CD8-positive, alpha-beta memory T cell (primary cell): ENCODE measurements around the gene TBC1D22A. TPM values are rescaled to one million over a fixed set of nuclear protein-coding genes. Genes with fewer than 3 reads are reported as not detected.
A peak's percentile ranks its signal among the peaks of the same experiment; 100 is the strongest.

Experiments
- CTCF ChIA-PET: fragments of 350-600 bp; sonication (Branson Sonifier 250); formaldehyde crosslinking; loops from one replicate; lab custom pipeline; 2021; ENCODE audit warnings: antibody characterized with exemption; lab: Charles Lee
- POLR2A ChIA-PET: fragments of 350-600 bp; sonication (Branson Sonifier 250); formaldehyde crosslinking; loops from one replicate; lab custom pipeline; 2021; ENCODE audit warnings: antibody characterized with exemption; lab: Charles Lee
- DNase-seq, 5 donors: peaks; one replicate each; pipeline versions ENCODE4 v3.0.0 to v3.0.0-alpha.2; 2020 to 2022; ENCODE audit warnings: mixed read lengths in 1 of 5
- H3K27ac ChIP-seq: one replicate; pipeline ENCODE4 v1.7.0; 2013; ENCODE audit warnings: low read depth, mild to moderate bottlenecking, low read length, moderate library complexity
- H3K27me3 ChIP-seq: 2 replicates; pipeline ENCODE4 v1.7.0; 2013; ENCODE audit warnings: low read length, mild to moderate bottlenecking; ENCODE audit not compliant: insufficient read depth, poor library complexity, severe bottlenecking
- H3K36me3 ChIP-seq: 2 replicates; pipeline ENCODE4 v1.7.0; 2013; ENCODE audit warnings: mild to moderate bottlenecking, low read length, moderate library complexity; ENCODE audit not compliant: insufficient read depth
- H3K4me1 ChIP-seq: 2 replicates; pipeline ENCODE4 v1.7.0; 2013; ENCODE audit warnings: mild to moderate bottlenecking, low read length, moderate library complexity; ENCODE audit not compliant: insufficient read depth
- H3K4me3 ChIP-seq: 2 replicates; pipeline ENCODE4 v1.7.0; 2013; ENCODE audit warnings: mild to moderate bottlenecking, low read length
- H3K9me3 ChIP-seq: 2 replicates; pipeline ENCODE4 v1.7.0; 2013; ENCODE audit warnings: mild to moderate bottlenecking, low read length
- H3K27ac Mint-ChIP-seq, 8 donors: one replicate each; pipeline ENCODE4 v1.8.0; 2020 to 2021; ENCODE audit warnings: mixed read lengths in 8 of 8, mild to moderate bottlenecking in 6 of 8, inconsistent platforms in 3 of 8, moderate library complexity in 3 of 8
- H3K27me3 Mint-ChIP-seq, 2 donors: one replicate each; pipeline ENCODE4 v1.8.0; 2020 to 2021; ENCODE audit warnings: mixed read lengths in 2 of 2, mild to moderate bottlenecking in 1 of 2, moderate library complexity in 1 of 2
- H3K36me3 Mint-ChIP-seq, 3 donors: one replicate each; pipeline ENCODE4 v1.8.0; 2020 to 2021; ENCODE audit warnings: mixed read lengths in 3 of 3, inconsistent platforms in 1 of 3, mild to moderate bottlenecking in 1 of 3
- H3K4me1 Mint-ChIP-seq, 3 donors: one replicate each; pipeline ENCODE4 v1.8.0; 2020 to 2021; ENCODE audit warnings: mixed read lengths in 3 of 3, inconsistent platforms in 1 of 3, mild to moderate bottlenecking in 1 of 3
- H3K4me3 Mint-ChIP-seq, 7 donors: one replicate each; pipeline ENCODE4 v1.8.0; 2020 to 2021; ENCODE audit warnings: mixed read lengths in 7 of 7, mild to moderate bottlenecking in 6 of 7, moderate library complexity in 4 of 7, inconsistent platforms in 2 of 7
- H3K9me3 Mint-ChIP-seq, 5 donors: one replicate each; pipeline ENCODE4 v1.8.0; 2020 to 2022; ENCODE audit warnings: mixed read lengths in 5 of 5, mild to moderate bottlenecking in 3 of 5, moderate library complexity in 2 of 5, inconsistent platforms in 1 of 5
- polyA plus RNA-seq: library from polyadenylated mRNA; unstranded; fragments of 300-500 nt; fragmentation: Illumina TruSeq; gene quantifications from one replicate; pipeline ENCODE4 v1.2.3, GENCODE V29; 2021
- total RNA-seq, 2 experiments: library from RNA; stranded (reverse); gene quantifications; one replicate each; pipeline ENCODE4 v1.2.3, GENCODE V29; 2021

Gene TBC1D22A
- total and polyA plus RNA-seq, 3 experiments from 2014 or later, result 26.6 to 34.8 (median 34.0) TPM

- Histone ChIP-seq H3K9me3 (no peaks in the 10 kb centered on the region), H3K4me3 (no peak overlapping the region), H3K4me1 (no peaks in the 10 kb centered on the region), H3K27ac (no peak overlapping the region), H3K36me3 (peaks cover 9% of the 10 kb centered on the region), H3K27me3 (no peaks in the 10 kb centered on the region)
- ChIA-PET POLR2A (no interaction called here), CTCF (no interaction called here)
- Mint-ChIP-seq H3K36me3 (peaks cover 0 to 29% (median 2%) of the 10 kb centered on the region in 3 donors), H3K27me3 (peaks cover 0 to 2% of the 10 kb centered on the region in 2 donors), H3K27ac (no peak overlapping the region), H3K4me3 (no peak overlapping the region), H3K9me3 (no peaks in the 10 kb centered on the region), H3K4me1 (peaks cover 0 to 3% (median 2%) of the 10 kb centered on the region in 3 donors)
- no peak for DNase-seq
These were observed 393.5 kb downstream of the TBC1D22A start for GRCh38 chr22:47155912-47156311.

GRCh38 chr22:47156352-47157092, 394.1 kb downstream of the TBC1D22A start:
- H3K27me3 Mint-ChIP-seq, result peaks cover 0 to 2% of the 10 kb centered on the region in 2 donors
- H3K4me3 Mint-ChIP-seq, result no peak overlapping the region
- Histone ChIP-seq H3K27ac (no peak overlapping the region), H3K27me3 (no peaks in the 10 kb centered on the region), H3K36me3 (peaks cover 9% of the 10 kb centered on the region), H3K4me3 (no peak overlapping the region), H3K4me1 (no peaks in the 10 kb centered on the region), H3K9me3 (no peaks in the 10 kb centered on the region)
- ChIA-PET CTCF (no interaction called here), POLR2A (no interaction called here)
- H3K27ac Mint-ChIP-seq, result peak overlapping the region in 1 of 8 donors; percentile 68
- H3K9me3 Mint-ChIP-seq, result no peaks in the 10 kb centered on the region
- no peak for DNase-seq
- H3K36me3 Mint-ChIP-seq, result peaks cover 0 to 25% (median 2%) of the 10 kb centered on the region in 3 donors
- H3K4me1 Mint-ChIP-seq, result peaks cover 0 to 3% (median 2%) of the 10 kb centered on the region in 3 donors

- peaks cover 0 to 2% of the 10 kb centered on the region in 2 donors for H3K27me3 Mint-ChIP-seq
- Histone ChIP-seq H3K4me3 (no peak overlapping the region), H3K36me3 (peaks cover 9% of the 10 kb centered on the region), H3K9me3 (no peaks in the 10 kb centered on the region), H3K27me3 (no peaks in the 10 kb centered on the region), H3K27ac (no peak overlapping the region), H3K4me1 (no peaks in the 10 kb centered on the region)
- H3K27ac Mint-ChIP-seq, result no peak overlapping the region
- CTCF ChIA-PET, result no interaction called here
- no peak overlapping the region for H3K4me3 Mint-ChIP-seq
- H3K4me1 Mint-ChIP-seq, result peaks cover 0 to 3% (median 2%) of the 10 kb centered on the region in 3 donors
- H3K36me3 Mint-ChIP-seq, result peaks cover 0 to 26% (median 2%) of the 10 kb centered on the region in 3 donors
- H3K9me3 Mint-ChIP-seq, result no peaks in the 10 kb centered on the region
- no peak for DNase-seq
- POLR2A ChIA-PET, result no interaction called here
These were observed 394.6 kb downstream of the TBC1D22A start for GRCh38 chr22:47157093-47157420.

- Mint-ChIP-seq H3K9me3 (no peaks in the 10 kb centered on the region), H3K4me1 (peaks cover 0 to 3% (median 2%) of the 10 kb centered on the region in 3 donors), H3K27ac (no peak overlapping the region), H3K36me3 (peaks cover 0 to 31% (median 2%) of the 10 kb centered on the region in 3 donors), H3K4me3 (no peak overlapping the region), H3K27me3 (peaks cover 0 to 2% of the 10 kb centered on the region in 2 donors)
- Histone ChIP-seq H3K36me3 (peaks cover 9% of the 10 kb centered on the region), H3K4me3 (no peak overlapping the region), H3K9me3 (no peaks in the 10 kb centered on the region), H3K27me3 (no peaks in the 10 kb centered on the region), H3K4me1 (no peaks in the 10 kb centered on the region), H3K27ac (no peak overlapping the region)
- DNase-seq, result no peak
- ChIA-PET CTCF (no interaction called here), POLR2A (no interaction called here)
These were observed 395.2 kb downstream of the TBC1D22A start for GRCh38 chr22:47157486-47158270.

GRCh38 chr22:47158457-47158856, 396.0 kb downstream of the TBC1D22A start:
- Histone ChIP-seq H3K4me3 (no peak overlapping the region), H3K27me3 (no peaks in the 10 kb centered on the region), H3K9me3 (no peaks in the 10 kb centered on the region), H3K27ac (no peak overlapping the region), H3K36me3 (peaks cover 9% of the 10 kb centered on the region), H3K4me1 (no peaks in the 10 kb centered on the region)
- Mint-ChIP-seq H3K27me3 (peaks cover 0 to 2% of the 10 kb centered on the region in 2 donors), H3K27ac (no peak overlapping the region), H3K36me3 (peaks cover 0 to 35% (median 2%) of the 10 kb centered on the region in 3 donors), H3K4me3 (no peak overlapping the region), H3K4me1 (peaks cover 0 to 2% (median 0%) of the 10 kb centered on the region in 3 donors), H3K9me3 (no peaks in the 10 kb centered on the region)
- POLR2A ChIA-PET, result no interaction called here
- CTCF ChIA-PET, result no interaction called here
- no peak for DNase-seq

- POLR2A ChIA-PET, result no interaction called here
- DNase-seq, result no peak
- H3K9me3 ChIP-seq, result no peaks in the 10 kb centered on the region
- no peaks in the 10 kb centered on the region for H3K4me1 ChIP-seq
- no peak overlapping the region for H3K4me3 Mint-ChIP-seq
- H3K4me3 ChIP-seq, result no peak overlapping the region
- H3K4me1 Mint-ChIP-seq, result peaks cover 0 to 2% (median 0%) of the 10 kb centered on the region in 3 donors
- H3K9me3 Mint-ChIP-seq, result no peaks in the 10 kb centered on the region
- peaks cover 9% of the 10 kb centered on the region for H3K36me3 ChIP-seq
- H3K36me3 Mint-ChIP-seq, result peaks cover 0 to 41% (median 2%) of the 10 kb centered on the region in 3 donors
- no peak overlapping the region for H3K27ac ChIP-seq
- CTCF ChIA-PET, result no interaction called here
- no peaks in the 10 kb centered on the region for H3K27me3 ChIP-seq
- no peak overlapping the region for H3K27ac Mint-ChIP-seq
- peaks cover 0 to 2% of the 10 kb centered on the region in 2 donors for H3K27me3 Mint-ChIP-seq
These were observed 397.1 kb downstream of the TBC1D22A start for GRCh38 chr22:47159592-47159991.

- H3K36me3 ChIP-seq, result peaks cover 9% of the 10 kb centered on the region
- Mint-ChIP-seq H3K4me3 (no peak overlapping the region), H3K36me3 (peaks cover 0 to 40% (median 2%) of the 10 kb centered on the region in 3 donors), H3K27me3 (peaks cover 0 to 2% of the 10 kb centered on the region in 2 donors), H3K27ac (no peak overlapping the region), H3K9me3 (no peaks in the 10 kb centered on the region), H3K4me1 (no peaks in the 10 kb centered on the region)
- no peaks in the 10 kb centered on the region for H3K4me1 ChIP-seq
- no peak overlapping the region for H3K4me3 ChIP-seq
- H3K27me3 ChIP-seq, result no peaks in the 10 kb centered on the region
- ChIA-PET CTCF (no interaction called here), POLR2A (no interaction called here)
- no peak for DNase-seq
- no peaks in the 10 kb centered on the region for H3K9me3 ChIP-seq
- no peak overlapping the region for H3K27ac ChIP-seq
These were observed 397.7 kb downstream of the TBC1D22A start for GRCh38 chr22:47160141-47160541.
